Measurements from ENCODE around the gene CTSK.

Gene CTSK

GRCh38 chr1:150813028-150813707 is 5.1 kb upstream of the CTSK start:
- peak; percentile 31 for TF ChIP-seq CTCF (IDR thresholded peaks at IDR 0.05; ENCODE audit: extremely low read depth, missing control alignments)
- peak; percentile 24 for DNase-seq (ENCODE audit: low spot score)

- TF ChIP-seq CTCF (IDR thresholded peaks at IDR 0.05; ENCODE audit: extremely low read depth, missing control alignments): no peak
- DNase-seq (ENCODE audit: low spot score): no peak
These were observed 3.0 kb upstream of the CTSK start for GRCh38 chr1:150810958-150811659.

- no peak for DNase-seq (ENCODE audit: low spot score)
- TF ChIP-seq CTCF (IDR thresholded peaks at IDR 0.05; ENCODE audit: extremely low read depth, missing control alignments): no peak
These were observed 1.6 kb upstream of the CTSK start for GRCh38 chr1:150809651-150810050.

GRCh38 chr1:150808846-150809245 is 786 bp upstream of the CTSK start:
- TF ChIP-seq CTCF (IDR thresholded peaks at IDR 0.05; ENCODE audit: extremely low read depth, missing control alignments): no peak
- DNase-seq (ENCODE audit: low spot score): no peak

- DNase-seq (ENCODE audit: low spot score): no peak
- no peak for TF ChIP-seq CTCF (IDR thresholded peaks at IDR 0.05; ENCODE audit: extremely low read depth, missing control alignments)
These were observed 624 bp downstream of the CTSK start for GRCh38 chr1:150807249-150808023.

GRCh38 chr1:150805899-150806298 is 2.2 kb downstream of the CTSK start:
- no peak for TF ChIP-seq CTCF (IDR thresholded peaks at IDR 0.05; ENCODE audit: extremely low read depth, missing control alignments)
- no peak for DNase-seq (ENCODE audit: low spot score)

- no peak for TF ChIP-seq CTCF (IDR thresholded peaks at IDR 0.05; ENCODE audit: extremely low read depth, missing control alignments)
- DNase-seq (ENCODE audit: low spot score): no peak
These were observed 3.4 kb downstream of the CTSK start for GRCh38 chr1:150804671-150805070.
